Embryonic facial prominence (tissue), 1 donor: Measurements from ENCODE around the gene SH2D1B.
"Not testable (repeated sequence)": the region's sequence is repeated elsewhere in the genome, so short reads cannot be mapped to it uniquely, and the experiment has no call there.

Experiments used
- DNase-seq: peaks from one replicate; pipeline ENCODE4 v3.0.0-alpha.2; 2016; ENCODE audit errors: extremely low spot score

SH2D1B gene, protein sequence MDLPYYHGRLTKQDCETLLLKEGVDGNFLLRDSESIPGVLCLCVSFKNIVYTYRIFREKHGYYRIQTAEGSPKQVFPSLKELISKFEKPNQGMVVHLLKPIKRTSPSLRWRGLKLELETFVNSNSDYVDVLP

DNA sequence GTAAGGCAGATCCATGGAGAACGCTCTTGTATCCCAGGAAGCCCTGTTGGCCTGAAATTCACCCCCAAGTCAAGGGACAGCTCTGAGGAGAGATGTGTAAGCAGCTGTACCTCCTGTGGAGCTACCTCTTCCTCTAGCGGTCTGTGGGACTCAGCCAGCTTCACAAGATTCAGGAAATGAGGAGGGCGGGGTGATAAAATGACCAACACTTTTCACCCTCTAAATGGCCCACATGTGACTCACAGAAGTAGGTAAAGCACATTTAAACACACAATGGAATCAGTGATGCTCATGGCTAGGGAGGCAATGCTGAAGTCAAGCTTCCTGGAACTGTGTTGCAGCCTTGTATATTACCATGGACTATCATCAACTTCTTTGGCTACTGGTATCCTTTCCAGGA, at the start of gene SH2D1B:
Gene SH2D1B (minus strand): TSS at position 135 of the 400 bp plus-strand sequence. CDS start 120 bp downstream, at position 15.
- DNase-seq, result no peak

DNA sequence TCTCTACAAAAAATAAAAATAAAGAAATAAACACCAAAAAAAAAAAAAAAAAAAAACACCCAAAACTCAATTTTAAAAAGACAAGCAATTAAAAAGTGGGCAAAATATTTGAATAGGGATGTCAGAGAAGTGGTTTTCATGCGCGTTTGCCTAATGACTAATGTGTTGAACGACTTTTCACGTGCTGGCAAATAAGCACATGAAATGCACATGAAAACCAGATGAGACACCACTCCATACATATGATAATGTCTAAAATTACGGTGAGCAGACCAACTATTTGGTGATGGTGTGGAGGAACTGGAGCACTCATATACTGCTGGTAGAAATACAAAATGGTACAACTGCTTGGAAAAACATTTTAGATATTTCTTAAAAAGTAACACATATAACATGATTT, 46.3 kb upstream of the SH2D1B start:
- no peak for DNase-seq

DNA sequence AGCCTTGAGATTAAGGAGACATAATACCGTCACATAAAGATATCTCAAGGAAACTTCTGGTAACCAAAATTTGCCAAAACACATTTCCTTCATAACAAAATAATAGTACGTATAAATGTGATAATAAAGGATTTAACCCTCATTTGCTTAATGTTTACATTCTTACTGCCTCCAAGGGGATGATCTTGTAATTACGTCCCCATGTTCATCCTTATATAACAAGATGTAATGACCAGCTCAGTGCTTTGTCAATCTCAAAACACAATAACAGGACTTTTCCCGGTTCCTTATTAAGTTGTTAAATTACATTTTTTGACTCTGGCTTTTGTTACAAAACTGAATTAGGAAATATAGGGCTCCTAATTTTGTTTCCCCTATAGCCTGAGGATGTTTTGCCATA, 44.4 kb upstream of the SH2D1B start:
- no peak for DNase-seq

DNA sequence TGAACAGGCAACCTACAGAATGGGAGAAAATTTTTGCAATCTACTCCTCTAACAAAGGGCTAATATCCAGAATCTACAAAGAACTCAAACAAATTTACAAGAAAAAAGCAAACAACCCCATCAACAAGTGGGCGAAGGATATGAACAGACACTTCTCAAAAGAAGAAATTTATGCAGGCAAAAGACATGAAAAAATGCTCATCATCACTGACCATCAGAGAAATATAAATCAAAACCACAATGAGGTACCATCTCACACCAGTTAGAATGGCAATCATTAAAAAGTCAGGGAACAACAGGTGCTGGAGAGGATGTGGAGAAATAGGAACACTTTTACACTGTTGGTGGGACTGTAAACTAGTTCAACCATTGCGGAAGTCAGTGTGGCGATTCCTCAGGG, 42.4 kb upstream of the SH2D1B start:
- DNase-seq, result not testable (repeated sequence)

DNA sequence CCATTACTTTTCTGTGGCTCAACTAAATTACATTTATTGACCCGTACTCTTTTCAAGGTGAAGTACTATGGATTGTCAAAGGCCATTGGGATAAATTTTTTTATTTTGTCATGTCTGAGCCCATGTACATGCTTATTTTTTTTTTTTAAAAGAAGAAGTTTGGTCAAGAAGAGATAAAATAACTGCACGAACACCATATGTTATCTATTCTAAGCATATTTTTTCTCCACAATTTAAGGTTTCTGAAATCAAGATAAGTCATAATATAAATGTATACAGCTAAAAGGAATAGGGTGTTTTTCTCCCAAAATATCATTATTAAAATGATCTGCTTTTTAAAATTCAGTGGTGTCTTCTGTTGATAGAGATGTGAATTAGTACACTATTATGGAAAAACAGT, 35.0 kb upstream of the SH2D1B start:
- no peak for DNase-seq

DNA sequence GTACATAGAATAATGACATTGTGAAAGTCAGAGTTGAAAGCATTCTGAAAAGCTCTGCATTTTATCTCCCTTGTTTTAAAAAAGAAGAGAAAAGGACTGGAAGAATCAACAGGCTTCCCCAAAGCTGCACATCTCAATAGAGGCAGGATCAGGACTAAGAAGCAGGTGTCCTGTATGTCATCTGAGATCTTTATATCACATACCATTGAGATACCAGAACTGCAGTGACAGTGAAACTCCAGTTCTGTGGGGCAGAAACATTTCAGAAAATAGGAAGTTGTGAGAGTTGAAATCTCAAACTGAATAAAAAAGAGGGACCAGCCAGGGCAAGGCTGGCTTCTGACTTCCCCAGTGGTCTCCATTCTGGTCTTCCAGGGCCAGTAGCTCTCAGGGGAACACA, 33.0 kb upstream of the SH2D1B start:
- no peak for DNase-seq

DNA sequence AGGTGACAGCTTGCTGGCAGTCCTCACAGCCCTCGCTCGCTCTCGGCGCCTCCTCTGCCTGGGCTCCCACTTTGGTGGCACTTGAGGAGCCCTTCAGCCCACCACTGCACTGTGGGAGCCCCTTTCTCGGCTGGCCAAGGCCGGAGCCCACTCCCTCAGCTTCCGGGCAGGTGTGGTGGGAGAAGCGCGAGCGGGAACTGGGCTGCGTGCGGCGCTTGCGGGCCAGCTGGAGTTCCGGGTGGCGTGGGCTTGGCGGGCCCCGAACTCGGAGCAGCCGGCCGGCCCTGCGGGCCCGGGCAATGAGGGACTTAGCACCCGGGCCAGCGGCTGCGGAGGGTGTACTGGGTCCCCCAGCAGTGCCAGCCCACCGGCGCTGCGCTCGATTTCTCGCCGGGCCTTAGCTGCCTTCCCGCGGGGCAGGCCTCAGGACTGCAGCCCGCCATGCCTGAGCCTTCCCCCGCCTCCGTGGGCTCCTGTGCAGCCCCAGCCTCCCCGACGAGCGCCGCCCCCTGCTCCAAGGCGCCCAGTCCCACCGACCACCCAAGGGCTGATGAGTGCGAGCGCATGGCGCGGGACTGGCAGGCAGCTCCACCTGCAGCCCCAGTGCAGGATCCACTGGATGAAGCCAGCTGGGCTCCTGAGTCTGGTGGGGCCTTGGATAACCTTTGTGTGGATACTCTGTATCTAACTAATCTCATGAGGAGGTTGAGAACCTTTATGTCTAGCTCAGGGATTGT, 21.2 kb upstream of the SH2D1B start:
- DNase-seq, result not testable (repeated sequence)

DNA sequence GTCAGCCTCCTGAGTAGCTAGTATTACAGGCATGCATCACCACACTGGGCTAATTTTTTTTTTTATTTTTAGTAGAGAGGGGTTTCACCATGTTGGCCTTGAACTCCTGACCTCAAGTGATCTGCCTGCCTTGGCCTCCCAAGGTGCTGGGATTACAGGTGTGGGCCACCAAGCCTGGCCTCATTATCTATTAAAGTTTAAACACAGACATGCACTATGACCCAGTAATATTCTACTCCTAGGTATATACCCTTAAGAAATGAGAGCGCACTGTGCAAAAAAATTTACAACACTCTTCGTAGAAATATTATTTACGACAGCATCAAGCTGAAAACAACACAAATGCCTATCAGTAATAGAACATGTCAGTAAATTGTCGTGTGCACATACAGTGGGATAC, 18.6 kb upstream of the SH2D1B start:
- no peak for DNase-seq

DNA sequence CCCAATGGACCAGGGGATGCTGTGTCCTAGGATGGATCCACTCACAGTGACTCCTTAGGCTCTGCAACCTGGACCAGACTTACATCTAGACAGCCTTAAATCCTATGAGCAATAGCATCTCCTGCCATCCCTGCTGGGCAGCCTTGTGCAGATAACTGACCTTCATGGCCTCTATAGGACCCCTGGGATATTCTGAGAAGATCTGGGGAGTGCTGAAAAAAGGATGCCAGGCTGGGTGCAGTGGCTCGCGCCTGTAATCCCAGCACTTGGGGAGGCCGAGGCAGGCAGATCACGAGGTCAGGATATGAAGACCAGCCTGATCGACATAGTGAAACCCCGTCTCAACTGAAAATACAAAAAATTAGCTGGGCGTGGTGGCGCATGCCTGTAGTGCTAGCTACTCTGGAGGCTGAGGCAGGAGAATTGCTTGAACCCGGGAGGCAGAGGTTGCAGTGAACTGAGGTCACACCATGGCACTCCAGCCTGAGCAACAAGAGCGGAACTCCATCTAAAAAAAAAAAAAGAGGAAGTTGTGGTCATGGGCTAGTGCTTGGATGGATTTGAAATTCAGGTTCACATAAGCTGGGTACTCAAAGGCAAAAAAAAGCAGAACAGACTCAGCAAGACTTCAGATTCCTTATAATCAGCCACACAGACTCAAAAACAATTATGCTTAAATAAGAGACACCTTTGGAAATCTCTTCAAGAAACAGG, 10.9 kb upstream of the SH2D1B start:
- no peak for DNase-seq

DNA sequence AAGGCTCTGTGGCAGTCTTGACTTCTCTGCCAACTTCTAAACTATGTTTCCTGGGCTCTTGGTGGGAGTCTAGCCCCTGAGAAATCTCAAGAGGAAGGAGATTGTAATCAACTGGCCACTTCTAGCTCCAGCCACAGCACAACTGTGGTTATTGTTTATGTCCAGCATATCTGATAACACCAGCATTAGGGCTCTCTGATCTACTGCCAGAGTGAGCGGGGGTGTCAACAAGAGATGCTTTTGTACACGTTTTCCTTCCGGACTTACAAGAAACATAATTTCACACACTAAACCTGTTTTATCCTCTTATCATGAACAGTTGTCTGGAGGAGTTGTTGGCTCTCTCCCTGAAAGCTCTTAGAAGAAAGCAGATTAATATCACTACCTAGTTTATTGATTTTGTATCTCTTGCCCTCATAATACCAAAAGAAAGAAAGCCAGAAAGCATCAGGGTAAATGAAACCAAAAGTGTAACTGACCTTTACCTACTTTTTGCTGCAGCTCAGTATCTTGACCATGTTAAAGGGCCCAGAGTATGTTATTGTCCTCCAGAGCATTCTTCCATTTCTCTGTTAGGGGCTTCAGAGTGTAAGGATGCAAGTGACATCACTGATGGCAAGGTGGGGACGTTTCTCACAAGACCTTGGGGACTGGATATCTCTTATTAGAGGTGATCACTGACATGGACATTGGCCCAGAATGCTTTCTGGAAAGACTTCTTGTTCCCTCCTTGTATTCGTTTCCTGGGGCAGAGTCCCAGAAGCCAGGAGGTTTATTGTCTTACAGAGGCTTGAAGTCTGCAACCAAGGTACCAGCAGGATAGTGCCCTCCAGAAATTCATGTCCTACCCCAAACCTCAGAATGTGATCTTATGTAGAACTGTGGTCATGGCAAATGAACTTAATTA, 9.6 kb upstream of the SH2D1B start:
- DNase-seq, result no peak

DNA sequence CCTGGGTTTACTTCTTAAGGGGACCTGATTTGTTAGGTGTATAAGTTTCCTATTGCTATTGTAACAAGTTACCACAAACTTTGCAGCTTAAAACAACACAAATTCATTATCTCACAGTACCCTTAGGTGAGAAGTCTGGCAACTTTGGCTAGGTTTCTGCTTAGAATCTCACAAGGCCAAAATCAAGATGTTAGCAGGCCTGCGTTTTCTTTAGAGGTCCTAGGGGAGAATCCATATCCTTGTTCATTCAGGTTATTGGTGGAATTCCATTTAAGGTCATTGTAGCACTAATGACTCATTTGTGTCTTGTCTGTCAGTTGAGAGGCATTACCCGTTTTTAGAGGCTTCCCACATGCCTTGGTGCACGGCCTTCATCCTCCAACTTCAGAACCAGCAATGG, 8.2 kb upstream of the SH2D1B start:
- no peak for DNase-seq

DNA sequence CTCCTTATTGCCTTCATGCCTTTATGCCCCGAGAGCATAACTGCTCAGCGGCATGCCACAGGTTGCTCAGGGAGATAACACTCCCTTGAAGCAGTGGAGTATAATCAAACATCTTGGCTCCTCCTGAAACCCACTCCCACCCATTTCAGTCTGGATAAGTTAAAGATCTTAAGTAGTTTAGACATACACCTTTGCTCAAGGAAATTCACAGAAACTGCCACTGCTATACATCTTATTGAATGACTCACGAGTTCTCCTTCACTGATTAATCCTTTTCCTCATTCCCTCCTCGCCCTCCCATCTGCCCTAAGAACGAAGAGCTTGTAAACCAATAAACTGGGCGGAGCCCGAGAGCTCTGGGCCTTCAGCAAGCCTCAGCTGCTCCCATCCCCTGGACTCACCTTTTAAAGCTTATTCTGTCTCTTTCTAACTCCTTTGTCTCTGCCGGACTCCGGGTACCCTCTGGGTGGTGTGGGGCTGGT, 7.6 kb upstream of the SH2D1B start:
- DNase-seq, result not testable (repeated sequence)

DNA sequence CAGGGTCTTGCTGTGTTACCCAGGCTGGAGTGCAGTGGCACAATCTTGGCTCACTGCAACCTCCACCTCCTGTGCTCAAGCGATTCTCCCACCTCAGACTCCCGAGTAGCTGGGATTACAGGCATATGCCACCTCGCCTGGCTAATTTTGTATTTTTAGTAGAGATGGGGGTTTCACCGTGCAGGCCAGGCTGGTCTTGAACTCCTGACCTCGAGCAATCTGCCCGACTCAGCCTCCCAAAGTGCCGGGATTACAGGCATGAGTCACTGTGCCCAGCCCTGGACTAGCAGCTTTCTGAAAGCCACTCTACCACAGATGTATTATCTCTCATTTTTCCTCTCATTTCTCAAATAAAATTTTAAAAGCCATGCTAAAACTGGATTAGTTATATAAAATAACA, 6.6 kb upstream of the SH2D1B start:
- not testable (repeated sequence) for DNase-seq

DNA sequence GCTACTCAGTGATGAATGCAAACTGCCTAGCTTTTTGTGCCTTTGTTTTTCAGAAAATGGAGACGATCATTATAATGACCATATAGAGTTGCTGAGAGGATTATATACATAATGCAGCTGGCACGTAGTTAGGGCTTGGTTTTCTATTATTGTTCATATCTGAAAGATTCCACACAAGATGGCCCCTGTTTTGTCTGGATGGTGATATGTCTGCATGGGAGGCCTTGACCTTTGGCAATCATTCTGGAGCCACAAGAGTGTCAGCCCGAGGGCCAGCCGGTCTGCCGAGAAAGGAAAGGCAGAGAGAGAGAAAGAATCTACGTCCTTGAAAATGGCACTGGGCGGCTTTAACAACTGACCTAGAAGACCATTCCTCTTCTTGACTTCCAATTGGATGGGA, 5.7 kb upstream of the SH2D1B start:
- DNase-seq, result no peak

DNA sequence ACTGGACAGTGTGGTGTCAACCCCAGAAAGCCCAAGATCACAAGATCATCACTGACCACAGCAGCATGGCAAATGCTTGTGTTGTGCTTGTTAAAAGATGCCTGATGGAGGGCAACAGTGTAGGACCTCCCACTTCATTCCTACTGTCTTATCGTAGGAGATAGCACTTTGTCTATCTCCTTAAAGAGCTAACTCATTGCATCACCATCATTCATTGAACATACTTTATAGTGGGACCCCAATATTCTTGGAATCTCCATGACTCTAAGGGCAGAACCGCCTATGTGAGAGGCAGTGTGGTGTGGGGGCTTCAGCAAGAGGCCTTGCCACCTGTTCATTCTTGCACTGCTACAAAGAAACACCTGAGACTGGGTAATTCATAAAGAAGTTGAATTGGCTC, 5.0 kb upstream of the SH2D1B start:
- DNase-seq, result no peak

DNA sequence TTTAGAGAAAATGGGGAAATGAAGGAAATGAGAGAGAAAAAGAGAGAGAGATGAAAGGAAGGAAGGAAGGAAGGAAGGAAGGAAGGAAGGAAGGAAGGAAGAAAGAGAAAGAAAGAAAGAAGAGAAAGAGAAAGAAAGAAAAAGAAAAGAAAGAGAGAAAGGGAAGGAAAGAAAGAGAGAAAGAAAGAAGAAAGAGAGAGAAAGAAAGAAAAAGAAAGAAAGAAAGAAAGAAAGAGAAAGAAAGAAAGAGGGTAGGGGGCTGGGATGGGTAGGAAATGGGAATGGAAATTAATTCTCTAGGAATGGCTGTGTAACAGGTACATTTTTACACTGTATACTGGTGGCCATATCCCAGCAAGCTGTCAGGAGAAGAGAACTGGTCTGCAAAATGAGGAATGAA, 4.3 kb upstream of the SH2D1B start:
- no peak for DNase-seq

DNA sequence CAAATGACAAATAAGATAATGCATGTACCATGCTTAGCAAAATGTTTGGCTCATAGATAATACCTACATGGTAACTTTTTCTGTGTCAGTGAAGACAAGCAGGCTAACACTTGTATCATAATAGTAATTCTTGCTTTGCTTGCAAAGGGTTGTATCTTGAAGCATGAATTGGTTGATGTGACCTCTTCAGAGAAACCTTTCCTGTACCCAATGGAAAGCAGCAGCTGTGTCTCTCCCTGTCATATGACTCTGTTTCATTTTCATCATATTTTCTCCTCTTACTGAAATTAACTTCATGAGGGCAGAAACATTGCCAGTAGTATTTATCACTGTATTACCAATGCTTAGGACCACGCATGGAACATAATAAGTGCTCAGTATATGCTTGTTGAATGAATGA, 4.4 kb downstream of the SH2D1B start:
- DNase-seq, result no peak

DNA sequence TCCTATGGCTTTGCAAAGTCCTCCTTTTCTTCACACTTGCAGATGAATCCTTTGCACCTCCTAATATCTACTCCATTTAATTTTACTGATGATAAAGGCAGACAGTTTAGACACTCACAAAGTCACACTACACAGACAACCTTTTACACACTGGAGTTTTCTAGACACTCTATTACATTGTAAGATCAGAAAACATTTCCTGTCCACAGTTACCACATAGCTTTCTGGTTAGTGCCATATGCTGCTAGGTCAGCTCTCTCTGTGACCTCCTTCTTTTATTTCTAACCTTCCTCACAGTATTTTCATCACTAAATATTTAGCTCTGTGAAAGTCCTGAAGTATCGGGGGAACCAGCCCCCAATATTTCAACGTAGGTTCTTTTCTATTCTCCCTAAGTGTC, 5.1 kb downstream of the SH2D1B start:
- DNase-seq, result no peak

DNA sequence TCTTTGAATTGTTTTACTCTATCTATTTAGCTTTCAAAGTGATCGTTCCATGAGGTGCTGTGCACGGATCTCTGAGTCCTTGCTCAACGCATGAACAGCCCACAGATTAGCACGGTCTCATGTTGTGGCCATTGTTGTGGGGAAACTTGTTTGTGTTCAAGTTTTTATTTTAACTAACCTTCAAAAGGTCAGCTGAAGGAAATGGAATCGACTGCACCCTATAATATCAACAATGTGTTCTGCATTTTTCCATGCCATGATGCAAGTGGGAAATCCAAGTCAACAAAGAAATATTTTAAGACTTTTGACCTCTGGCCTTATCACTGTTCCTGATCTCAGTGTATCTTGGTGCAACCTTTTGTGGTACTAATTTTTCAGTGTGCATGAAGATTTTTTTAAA, 6.1 kb downstream of the SH2D1B start:
- no peak for DNase-seq

DNA sequence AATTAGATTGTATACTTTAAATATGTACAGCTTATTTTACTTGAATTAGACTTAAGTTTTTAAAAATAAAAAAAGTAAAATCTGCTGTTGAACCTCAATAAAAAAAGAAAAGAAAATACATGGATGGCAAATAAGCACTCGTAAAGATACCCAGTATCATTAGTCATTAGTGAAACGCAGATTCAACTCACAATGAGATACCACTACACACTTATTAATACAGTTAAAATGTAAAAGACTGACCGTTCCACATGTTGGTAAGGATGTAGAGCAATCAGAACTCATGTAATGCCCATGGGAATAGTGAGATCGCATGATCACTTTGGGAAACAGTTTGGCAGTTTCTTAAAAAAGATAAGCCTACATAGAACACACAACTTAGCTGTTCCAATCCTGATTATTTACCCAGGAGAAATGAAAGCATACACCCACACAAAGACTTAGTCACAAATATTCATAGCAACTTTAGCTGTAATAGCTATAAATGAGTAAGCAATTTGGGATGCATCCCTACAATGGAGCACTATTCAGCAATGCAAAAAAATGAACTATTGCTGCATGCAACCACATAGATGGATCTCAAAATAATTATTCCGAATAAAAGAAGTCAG, 7.3 kb downstream of the SH2D1B start:
- DNase-seq, result no peak

DNA sequence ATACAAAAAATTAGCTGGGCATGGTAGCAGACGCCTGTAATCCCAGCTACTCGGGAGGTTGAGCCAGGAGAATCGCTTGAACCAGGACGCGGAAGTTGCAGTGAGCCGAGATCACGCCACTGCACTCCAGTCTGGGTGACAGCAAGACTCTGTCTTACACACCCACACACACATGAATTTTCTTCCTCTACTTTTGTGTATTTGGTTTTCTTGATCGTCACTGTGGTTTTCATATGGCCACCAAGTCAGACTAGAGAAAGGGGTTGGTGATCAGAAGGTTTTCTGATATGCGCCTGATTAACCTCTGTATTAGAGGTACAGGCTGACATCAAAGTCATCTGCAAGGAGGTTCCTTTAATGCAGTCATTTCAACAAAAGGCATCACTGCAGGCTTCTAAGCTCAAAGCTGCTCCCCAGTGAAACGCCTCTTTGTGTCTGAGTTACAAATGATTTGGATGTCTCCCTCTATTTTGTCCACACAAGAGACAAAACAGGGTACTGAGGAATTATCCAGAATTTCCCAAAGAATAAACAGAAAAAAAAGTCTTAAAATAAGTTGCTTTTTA, 11.1 kb downstream of the SH2D1B start:
- DNase-seq, result no peak
